Measurements from ENCODE around the gene IMMP2L. TPM values are rescaled to one million over a fixed set of nuclear protein-coding genes. Genes with fewer than 3 reads are reported as not detected.

Gene IMMP2L
- total RNA-seq, 1 donor from 2014 or later: 11.2 TPM

DNA sequence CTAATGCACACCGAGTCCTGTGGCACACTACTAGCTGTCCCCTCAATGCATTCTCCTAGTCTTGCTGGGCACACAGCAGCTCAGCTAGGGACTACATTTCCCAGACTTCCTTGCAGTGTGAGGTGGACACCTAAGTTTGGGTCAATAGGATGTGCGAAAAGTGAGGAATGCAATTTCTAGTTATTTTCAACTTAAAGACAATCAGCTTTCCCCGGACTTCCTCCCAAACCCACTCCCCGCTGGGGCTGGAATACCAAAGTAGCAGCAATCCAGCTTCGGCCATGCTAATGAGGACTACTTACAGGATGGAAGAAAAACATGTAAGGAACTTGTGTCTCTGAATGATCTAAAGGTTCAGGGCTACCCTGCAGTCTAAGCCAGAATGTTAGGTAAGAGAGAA is 757.8 kb downstream of the IMMP2L start:
- TF ChIP-seq, protein P1, sequence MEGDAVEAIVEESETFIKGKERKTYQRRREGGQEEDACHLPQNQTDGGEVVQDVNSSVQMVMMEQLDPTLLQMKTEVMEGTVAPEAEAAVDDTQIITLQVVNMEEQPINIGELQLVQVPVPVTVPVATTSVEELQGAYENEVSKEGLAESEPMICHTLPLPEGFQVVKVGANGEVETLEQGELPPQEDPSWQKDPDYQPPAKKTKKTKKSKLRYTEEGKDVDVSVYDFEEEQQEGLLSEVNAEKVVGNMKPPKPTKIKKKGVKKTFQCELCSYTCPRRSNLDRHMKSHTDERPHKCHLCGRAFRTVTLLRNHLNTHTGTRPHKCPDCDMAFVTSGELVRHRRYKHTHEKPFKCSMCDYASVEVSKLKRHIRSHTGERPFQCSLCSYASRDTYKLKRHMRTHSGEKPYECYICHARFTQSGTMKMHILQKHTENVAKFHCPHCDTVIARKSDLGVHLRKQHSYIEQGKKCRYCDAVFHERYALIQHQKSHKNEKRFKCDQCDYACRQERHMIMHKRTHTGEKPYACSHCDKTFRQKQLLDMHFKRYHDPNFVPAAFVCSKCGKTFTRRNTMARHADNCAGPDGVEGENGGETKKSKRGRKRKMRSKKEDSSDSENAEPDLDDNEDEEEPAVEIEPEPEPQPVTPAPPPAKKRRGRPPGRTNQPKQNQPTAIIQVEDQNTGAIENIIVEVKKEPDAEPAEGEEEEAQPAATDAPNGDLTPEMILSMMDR (IDR thresholded peaks at IDR 0.05; ENCODE audit: unreplicated experiment): no peak
- peak; percentile 26 for DNase-seq (ENCODE audit: low spot score)
- Mint-ChIP-seq H3K9me3 (ENCODE audit: unreplicated experiment) (no peaks in the 10 kb centered on the region), H3K4me1 (ENCODE audit: unreplicated experiment) (peaks cover 2% of the 10 kb centered on the region), H3K4me3 (ENCODE audit: unreplicated experiment) (no peak overlapping the region), H3K36me3 (ENCODE audit: low read depth, unreplicated experiment) (no peaks in the 10 kb centered on the region), H3K27me3 (ENCODE audit: unreplicated experiment) (no peaks in the 10 kb centered on the region), H3K27ac (ENCODE audit: unreplicated experiment) (peak overlapping the region; percentile 64)

DNA sequence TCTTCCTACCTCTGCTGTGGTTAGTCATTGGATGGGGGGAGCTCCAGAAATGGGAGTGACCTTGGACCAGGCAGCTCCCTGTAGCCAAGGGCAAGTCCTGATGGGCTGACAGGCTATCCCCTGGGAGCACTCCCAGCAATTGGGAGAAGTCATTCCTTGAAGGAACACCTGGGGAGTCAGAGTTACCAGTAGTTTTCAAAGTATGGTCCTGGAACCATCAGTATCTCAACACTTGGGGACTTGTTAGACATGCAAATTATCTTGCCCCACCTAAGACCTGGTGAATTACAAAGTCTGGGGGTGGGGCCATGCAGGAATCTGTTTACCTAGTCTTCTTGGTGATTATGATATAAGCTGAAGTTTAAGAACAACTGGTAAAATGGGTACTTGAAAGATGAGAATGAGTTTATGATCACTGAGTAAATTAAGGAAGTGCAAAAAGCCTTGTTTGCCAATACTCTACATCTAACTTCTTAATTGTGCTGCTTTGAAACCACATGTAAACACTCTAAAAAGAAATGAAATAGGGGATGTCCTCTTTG is 758.6 kb downstream of the IMMP2L start:
- DNase-seq (ENCODE audit: low spot score): no peak
- Mint-ChIP-seq H3K27ac (ENCODE audit: unreplicated experiment) (no peak overlapping the region), H3K4me3 (ENCODE audit: unreplicated experiment) (no peak overlapping the region), H3K27me3 (ENCODE audit: unreplicated experiment) (no peaks in the 10 kb centered on the region), H3K9me3 (ENCODE audit: unreplicated experiment) (no peaks in the 10 kb centered on the region), H3K4me1 (ENCODE audit: unreplicated experiment) (peaks cover 2% of the 10 kb centered on the region), H3K36me3 (ENCODE audit: low read depth, unreplicated experiment) (no peaks in the 10 kb centered on the region)
- TF ChIP-seq, protein P1 (IDR thresholded peaks at IDR 0.05; ENCODE audit: unreplicated experiment): no peak

DNA sequence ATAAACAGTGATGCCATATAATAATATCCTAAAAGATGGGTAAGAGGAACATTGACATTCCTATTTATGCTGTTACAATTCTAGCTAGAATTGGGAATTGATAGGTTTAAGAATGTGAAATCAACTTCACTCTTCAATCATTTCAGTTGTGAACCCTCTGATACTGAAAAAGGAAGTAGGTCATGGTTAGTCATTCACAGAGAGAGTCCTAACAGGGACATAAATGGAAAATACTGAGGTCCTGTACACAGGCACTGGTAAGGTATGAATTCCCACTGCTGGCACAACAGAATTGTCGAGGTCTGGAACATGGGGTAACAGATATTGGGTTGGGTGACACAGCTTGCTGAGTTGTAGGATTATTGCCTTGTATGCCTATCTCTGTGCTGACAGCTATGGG is 760.8 kb downstream of the IMMP2L start:
- TF ChIP-seq, protein P1 (IDR thresholded peaks at IDR 0.05; ENCODE audit: unreplicated experiment): no peak
- peaks cover 2% of the 10 kb centered on the region for H3K4me1 Mint-ChIP-seq (ENCODE audit: unreplicated experiment)
- H3K4me3 Mint-ChIP-seq (ENCODE audit: unreplicated experiment): no peak overlapping the region
- no peaks in the 10 kb centered on the region for H3K27me3 Mint-ChIP-seq (ENCODE audit: unreplicated experiment)
- no peaks in the 10 kb centered on the region for H3K9me3 Mint-ChIP-seq (ENCODE audit: unreplicated experiment)
- no peak for DNase-seq (ENCODE audit: low spot score)
- no peaks in the 10 kb centered on the region for H3K36me3 Mint-ChIP-seq (ENCODE audit: low read depth, unreplicated experiment)
- no peak overlapping the region for H3K27ac Mint-ChIP-seq (ENCODE audit: unreplicated experiment)

DNA sequence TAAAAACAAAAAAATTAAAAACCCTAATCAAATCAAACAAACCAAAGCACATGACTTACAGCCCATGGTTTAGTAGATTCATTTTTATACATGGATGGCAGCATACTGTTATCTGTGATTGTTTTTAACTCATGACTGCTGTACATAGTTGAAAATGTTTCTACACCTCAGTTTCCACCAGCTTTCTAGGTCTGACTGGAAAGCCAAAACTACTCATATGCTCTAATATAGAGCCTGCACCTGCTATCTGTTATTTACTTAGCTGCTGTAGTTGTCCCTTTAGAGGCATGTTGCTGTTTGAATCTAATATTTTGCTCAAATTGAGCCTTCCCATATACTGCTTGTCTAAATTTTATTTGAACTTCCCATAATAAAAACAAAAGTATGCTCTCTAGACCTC is 761.3 kb downstream of the IMMP2L start:
- H3K9me3 Mint-ChIP-seq (ENCODE audit: unreplicated experiment): no peaks in the 10 kb centered on the region
- no peak for DNase-seq (ENCODE audit: low spot score)
- H3K27me3 Mint-ChIP-seq (ENCODE audit: unreplicated experiment): no peaks in the 10 kb centered on the region
- peaks cover 2% of the 10 kb centered on the region for H3K4me1 Mint-ChIP-seq (ENCODE audit: unreplicated experiment)
- H3K27ac Mint-ChIP-seq (ENCODE audit: unreplicated experiment): no peak overlapping the region
- H3K4me3 Mint-ChIP-seq (ENCODE audit: unreplicated experiment): no peak overlapping the region
- H3K36me3 Mint-ChIP-seq (ENCODE audit: low read depth, unreplicated experiment): no peaks in the 10 kb centered on the region
- TF ChIP-seq, protein P1 (IDR thresholded peaks at IDR 0.05; ENCODE audit: unreplicated experiment): no peak

DNA sequence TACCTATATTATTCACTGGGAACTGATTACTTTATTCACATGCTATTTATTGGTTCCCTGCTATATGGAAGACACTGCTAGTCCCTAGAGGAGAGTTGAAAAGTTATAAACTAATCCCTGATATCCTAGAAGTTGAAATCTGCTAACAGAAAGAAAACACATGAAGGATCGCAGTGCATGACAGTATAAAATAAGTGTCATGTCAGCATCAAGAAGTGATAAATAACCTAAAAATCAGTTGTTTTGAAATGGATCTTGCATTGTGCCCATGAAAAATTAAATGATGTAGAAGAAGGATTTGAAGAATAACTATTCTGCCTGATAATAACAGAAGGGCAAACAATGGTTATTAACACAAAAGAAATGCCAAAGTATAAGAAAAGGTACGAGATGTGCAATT is 764.6 kb downstream of the IMMP2L start:
- no peak for DNase-seq (ENCODE audit: low spot score)
- no peaks in the 10 kb centered on the region for H3K27me3 Mint-ChIP-seq (ENCODE audit: unreplicated experiment)
- no peaks in the 10 kb centered on the region for H3K4me1 Mint-ChIP-seq (ENCODE audit: unreplicated experiment)
- H3K4me3 Mint-ChIP-seq (ENCODE audit: unreplicated experiment): no peak overlapping the region
- TF ChIP-seq, protein P1 (IDR thresholded peaks at IDR 0.05; ENCODE audit: unreplicated experiment): no peak
- no peak overlapping the region for H3K27ac Mint-ChIP-seq (ENCODE audit: unreplicated experiment)
- H3K9me3 Mint-ChIP-seq (ENCODE audit: unreplicated experiment): no peaks in the 10 kb centered on the region
- no peaks in the 10 kb centered on the region for H3K36me3 Mint-ChIP-seq (ENCODE audit: low read depth, unreplicated experiment)
